HUDEP-2 (cell line): ENCODE measurements around the gene PLOD3.
"Not testable (repeated sequence)": the region's sequence is repeated elsewhere in the genome, so short reads cannot be mapped to it uniquely, and the experiment has no call there.

Experiments
- DNase-seq, 76 experiments: peaks; one replicate each; lab custom pipeline; 2025; ENCODE audit not compliant: unreplicated experiment in 76 of 76; lab: John Stamatoyannopoulos, UW

Gene PLOD3

DNA sequence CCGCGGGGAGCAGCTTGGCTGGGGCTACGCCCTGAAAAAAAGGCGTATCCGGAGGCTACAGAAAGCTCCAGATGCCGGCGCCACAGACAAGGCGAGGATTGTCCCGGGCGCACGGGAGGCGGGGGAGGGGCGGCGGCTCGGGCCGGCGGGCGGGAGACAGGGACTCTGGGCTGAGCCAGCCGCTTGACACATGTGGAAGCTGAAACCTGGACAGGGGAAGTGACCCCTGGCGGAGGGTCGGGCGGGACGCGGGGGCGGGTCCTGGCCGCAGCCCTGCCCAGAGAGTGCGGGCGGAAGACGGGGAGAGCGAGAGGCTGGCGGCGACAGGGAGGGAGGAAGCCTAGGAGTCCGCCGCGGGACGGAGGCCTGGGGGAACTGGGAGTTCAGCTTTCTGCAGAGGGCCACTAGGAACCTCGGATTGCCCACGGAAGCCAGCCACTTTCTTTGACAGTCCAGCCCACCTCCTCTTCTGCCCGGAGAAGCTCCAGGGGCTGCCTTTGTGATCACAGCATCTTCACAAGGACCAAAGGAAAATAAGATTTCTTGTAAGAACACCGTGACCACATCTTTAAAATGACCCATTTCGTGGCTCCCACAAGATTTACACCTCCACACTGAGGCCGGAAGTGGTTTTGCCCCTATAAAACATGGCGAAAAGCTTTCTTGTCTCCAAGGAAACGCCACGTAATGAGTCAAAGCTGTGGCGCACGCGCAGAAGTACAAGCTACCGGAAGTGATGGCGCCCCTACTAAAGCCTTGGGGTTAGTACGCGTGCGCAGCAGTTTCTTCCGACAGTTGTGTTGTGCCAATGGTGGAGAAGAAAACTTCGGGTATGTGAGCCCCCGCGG is at the start of gene PLOD3, which contains the start of gene ZNHIT1:
Gene PLOD3 (minus strand): TSS at position 194 of the 848 bp plus-strand sequence. CDS start 307 bp downstream, outside the sequence.
Gene ZNHIT1 (plus strand): TSS at position 778 of the 848 bp plus-strand sequence. CDS start 31 bp downstream, at position 809.
- DNase-seq, result peak in 75 of 76 experiments; percentile 48 to 97 (median 90)

DNA sequence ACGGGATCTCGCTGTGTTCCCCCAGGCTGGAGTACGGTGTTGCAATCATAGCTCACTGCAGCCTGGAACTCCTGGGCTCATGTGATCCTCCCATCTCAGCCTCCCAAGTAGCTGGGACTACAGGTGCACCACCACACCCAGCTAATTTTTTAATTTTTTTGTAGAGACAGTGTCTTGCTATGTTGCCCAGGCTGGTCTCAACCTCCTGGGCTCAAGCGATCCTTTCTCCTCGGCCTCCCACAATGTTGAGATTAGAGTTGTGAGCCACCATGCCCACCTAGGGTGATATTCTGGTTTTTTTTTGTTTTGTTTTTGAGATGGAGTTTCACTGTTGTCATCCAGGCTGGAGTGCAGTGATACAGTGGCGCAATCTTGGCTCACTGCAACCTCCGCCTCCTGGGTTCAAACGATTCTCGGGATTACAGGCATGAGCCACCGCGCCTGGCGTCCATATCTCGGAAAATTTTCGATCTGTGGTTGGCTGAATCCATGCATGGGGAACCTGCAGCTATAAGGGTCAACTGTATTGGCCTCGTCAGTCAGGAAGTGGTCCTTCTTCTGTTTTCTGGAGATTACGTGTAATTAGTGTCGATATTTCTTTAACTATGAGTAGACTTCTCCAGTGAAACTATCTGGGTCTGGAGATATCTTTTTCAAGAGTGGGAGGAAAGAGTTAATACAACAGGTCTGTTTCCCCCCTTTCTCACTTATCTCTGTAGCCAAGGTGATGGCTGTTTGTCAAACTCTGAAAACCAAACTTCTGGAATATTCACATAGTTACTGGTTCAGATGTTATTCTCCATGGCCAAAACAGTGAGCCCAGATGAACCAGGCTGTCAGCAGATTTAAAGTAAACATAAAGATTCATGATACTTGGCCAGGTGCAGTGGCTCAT is 48.5 kb upstream of the PLOD3 start:
- DNase-seq, result peak in 6 of 76 experiments; percentile 10 to 48 (median 26)

GRCh38 chr7:101264102-101264706 is 46.8 kb upstream of the PLOD3 start:
- peak in 69 of 76 experiments; percentile 1 to 82 (median 56) for DNase-seq

DNA sequence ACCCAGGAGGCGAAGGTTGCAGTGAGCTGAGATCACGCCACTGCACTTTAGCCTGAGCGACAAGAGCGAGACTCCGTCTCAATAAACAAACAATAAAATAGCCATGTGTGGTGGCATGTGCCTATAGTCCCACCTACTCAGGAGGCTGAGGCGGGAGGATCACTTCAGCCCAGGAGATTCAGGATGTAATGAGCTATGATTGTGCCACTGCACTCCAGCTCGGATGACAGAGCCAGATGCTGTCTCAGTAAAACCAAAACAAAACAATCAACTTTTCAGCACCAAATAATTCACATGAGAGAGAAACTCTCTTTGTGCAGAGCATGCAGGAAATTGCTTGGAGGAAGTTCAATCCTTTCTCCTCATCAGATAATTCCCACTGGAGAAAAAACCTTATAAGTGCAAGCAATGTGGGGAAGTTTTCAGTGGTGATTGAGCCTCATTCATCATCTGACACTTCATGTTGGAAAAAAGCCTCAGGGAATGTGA is 40.9 kb upstream of the PLOD3 start:
- no peak for DNase-seq

DNA sequence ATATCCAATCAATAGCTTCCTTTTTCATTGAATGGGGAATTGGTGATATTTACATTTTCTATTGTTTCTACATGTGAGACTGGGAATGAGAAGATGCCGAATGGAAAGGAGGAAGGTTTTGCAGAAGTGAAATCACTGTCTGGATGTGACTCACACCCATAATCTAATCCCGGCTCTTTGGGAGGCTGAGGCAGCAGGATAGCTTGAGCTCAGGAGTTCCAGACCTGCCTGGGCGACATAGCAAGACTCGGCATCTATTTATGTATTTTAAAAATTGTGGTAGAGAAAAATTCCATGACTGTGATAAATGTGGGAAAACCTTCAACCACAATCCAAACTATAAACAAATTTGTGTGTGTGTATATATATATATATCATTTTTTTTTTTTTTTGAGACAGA is 38.4 kb upstream of the PLOD3 start:
- no peak for DNase-seq

GRCh38 chr7:101253199-101253598 is 35.8 kb upstream of the PLOD3 start:
- not testable (repeated sequence) for DNase-seq

DNA sequence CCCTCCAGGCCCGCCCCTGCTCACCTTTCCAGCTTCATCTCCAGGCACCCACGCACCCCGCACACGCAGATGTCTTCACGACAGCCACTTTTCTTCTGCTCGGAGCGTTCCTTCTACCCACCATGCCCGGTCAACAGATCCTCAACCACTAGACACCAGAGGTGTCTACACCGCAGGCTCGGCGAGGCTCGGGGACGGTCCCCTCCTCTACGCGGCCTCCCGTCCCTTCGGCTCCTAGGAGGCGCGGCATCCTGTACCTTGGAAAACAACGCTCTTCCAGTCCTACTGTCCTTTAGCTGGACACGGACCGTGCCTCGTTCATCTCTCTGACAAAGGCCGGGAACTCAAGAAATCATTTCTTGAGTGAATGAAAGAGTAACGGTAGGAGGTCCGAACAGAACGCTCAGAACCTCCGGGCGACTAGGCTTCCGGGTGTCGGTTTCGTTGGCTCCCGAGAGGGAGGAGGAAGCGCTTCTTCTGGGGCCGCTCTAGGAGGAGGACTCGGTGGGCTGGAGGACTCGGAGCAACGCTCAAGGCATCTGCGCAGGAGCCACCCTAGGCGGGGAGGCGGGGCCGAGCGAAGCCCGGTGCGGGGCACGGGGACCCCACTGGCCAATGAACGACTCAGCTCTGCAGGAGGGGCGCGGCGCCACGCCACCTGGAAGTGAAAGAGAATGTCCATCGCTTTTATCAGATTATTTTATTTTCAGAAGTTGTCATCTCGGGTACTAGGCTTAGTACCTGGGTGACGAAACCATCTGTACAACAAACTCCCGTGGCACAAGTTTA is 34.7 kb upstream of the PLOD3 start:
- peak; percentile 50 to 99 (median 97) for DNase-seq

DNA sequence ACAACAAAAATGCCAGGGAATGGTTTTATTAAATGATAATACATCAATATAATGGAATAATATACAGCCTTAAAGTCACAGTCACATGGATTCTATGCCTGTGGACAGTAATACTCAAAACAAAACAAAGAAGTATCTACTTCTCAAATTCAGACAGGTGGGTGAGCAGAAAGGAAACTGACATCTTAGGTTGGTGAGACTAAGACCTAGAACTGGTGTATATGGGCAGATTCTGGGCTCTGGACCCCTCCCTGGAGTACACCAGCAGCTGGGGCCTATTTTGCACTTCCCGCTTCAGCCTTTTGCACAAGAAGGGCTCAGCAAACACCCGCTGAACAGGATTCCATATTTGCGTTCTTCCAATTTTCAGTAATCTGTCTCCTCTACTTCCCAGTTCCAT is 32.9 kb upstream of the PLOD3 start:
- no peak for DNase-seq

- DNase-seq, result no peak
These were observed 30.9 kb upstream of the PLOD3 start for GRCh38 chr7:101248276-101248675.

GRCh38 chr7:101245147-101245668 is 27.8 kb upstream of the PLOD3 start:
- DNase-seq, result no peak

GRCh38 chr7:101244375-101245146 is 27.2 kb upstream of the PLOD3 start, which contains the start of gene FIS1:
Gene FIS1, minus strand, starts transcription at chr7:101245081. Its CDS starts 77 bp downstream, at chr7:101245004.
- peak in 75 of 76 experiments; percentile 45 to 92 (median 84) for DNase-seq

DNA sequence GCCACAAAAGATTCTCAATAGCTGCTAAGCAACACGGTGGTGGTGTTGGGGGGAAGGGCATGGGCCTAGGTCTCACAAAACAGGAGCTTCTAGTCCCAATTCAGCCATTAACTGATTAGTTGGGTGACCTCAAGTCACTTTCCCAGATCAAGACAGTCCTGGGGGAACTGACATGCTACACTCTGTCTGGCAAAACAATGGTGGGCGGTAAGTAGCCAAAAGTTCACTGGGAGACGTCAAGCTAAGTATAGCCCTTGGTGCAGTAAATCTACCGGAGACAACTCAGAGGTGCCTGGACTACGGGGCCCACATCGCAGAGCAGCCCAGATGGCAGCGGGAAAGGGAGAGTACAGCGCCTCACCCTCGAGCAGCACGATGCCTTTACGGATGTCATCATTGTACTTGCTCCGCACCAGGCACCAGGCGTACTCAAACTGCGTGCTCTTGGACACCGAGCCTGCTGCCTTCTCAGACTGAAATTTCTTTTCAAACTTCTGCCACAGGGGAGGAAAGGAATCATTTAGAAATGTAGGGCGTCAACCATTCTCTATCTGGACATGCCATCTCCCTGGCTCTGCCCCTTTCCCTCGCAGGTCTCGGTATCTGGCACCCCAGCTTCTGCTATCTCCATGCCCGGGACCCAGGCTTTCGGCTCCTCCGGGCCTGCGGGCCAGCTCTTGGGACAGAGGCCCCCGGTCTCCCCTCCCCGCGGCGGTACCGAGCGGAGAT is 26.4 kb upstream of the PLOD3 start:
- peak in 74 of 76 experiments; percentile 41 to 94 (median 85) for DNase-seq

DNA sequence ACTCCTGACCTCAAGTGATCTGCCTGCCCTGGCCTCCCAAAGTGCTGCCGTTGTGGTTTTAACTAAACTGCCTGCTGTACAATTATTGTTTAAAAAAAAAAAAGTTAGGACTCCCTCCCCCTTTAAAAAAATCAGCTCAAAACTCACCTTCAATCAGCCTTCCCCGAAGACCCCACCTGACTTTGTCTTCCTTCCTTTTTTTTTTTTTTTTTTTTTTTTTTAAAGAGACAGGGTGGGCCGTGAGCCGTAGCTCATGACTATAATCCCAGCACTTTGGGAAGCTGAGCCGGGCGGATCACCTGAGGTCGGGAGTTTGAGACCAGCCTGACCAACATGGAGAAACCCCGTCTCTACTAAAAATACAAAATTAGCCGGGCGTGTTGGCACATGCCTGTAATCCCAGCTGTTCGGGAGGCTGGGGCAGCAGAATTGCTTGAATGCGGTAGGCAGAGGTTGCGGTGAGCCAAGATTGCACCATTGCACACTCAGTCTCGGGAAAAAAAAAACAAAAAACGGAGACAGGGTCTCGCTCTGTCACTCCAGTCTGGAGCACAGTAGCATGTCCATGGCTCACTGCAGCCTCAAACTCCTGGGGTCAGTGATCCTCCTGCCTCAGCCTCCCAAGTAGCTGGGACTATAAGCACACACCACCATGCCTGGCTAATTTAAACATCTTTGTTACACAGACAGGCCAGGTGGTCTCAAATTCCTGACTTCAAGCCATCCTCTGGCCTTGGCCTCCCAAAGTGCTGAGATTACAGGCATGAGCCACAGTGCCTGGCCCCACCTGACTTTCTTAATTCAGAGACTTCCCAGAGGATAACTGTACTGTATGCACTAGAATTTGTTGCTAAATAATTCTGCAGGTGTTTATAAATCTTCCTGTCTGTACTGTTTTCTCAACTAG is 24.3 kb upstream of the PLOD3 start:
- DNase-seq, result peak in 2 of 76 experiments; percentile 4 to 11

DNA sequence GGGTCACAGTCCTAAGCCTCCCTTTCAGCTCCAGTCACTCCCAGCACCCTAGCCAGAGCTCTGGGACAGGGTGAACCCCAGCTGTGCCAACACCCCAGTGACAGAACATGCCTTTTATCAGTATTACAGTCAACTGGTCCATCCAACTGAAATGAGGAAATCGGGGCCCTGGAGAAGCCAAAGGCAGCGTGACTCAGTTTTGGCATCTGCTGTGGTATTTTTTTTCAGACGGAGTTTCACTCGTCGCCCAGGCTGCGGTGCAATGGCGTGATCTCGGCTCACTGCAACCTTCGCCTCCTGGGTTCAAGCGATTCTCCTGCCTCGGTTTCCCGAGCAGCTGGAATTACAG is 23.6 kb upstream of the PLOD3 start:
- DNase-seq, result peak in 21 of 76 experiments; percentile 4 to 56 (median 28)

GRCh38 chr7:101240226-101241014 is 23.0 kb upstream of the PLOD3 start:
- peak in 74 of 76 experiments; percentile 11 to 91 (median 74) for DNase-seq

GRCh38 chr7:101239951-101240220 is 22.5 kb upstream of the PLOD3 start:
- no peak for DNase-seq
